ENCODE data around the gene GALNT2.

GALNT2 gene

DNA sequence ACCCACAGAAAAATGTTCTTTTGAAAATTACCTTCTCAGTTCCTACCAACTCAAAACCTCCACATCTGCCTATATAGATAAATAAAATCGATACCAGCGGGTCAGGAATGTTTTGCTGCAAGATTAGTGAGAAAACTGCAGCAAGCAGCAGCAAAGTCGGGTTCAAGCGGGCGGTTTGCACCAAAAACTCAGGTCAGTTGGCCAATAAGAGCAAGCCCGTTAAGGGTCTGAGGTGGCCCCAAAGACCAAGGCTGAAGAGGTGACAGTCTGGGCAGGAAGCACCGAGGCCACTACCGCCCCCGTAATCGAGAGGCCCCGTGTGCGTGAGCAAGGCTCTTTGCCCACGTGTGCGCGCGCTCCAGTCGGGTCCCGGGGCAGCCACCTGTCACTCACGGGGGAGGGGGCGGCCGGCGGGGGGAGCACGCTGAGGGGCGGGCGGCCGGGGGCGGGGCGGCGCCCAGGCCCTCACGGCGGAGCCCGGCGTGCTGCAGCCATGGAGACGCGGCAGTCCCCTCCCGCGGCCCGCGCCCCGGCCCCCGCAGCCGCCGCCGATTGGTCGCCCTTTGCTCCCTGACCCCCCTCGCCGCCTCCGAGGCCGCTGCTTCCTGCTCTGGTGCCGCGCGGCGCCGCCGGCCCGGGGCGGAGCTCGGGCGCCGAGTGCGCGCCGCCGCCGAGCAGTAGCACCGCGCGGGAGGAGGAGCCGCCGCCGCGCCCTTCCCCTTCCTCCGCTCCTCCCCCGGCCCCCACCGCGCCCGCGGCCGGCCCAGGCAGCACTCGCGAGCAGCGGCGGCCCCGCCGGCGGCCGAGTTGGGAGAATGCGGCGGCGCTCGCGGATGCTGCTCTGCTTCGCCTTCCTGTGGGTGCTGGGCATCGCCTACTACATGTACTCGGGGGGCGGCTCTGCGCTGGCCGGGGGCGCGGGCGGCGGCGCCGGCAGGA lies at the start of gene GALNT2:
Gene GALNT2 (plus strand): TSS at position 773 of the 939 bp plus-strand sequence. CDS start 43 bp downstream, at position 816.
- DNase-seq (ENCODE audit: low spot score) = peak; percentile 99
- TF ChIP-seq CTCF (IDR thresholded peaks at IDR 0.05; ENCODE audit: extremely low read depth, insufficient read depth, missing control alignments) = peak; percentile 9
- in situ Hi-C loops (cut with MboI; ENCODE audit: low pct_unique_long_range_greater_than_20kb, low sequenced_read_pairs, unreplicated experiment) = no loop called here

GRCh38 chr1:230020451-230020850 lies 46.6 kb upstream of the GALNT2 start:
- in situ Hi-C loops (cut with MboI; ENCODE audit: low pct_unique_long_range_greater_than_20kb, low sequenced_read_pairs, unreplicated experiment) = no loop called here
- no peak for DNase-seq (ENCODE audit: low spot score)
- TF ChIP-seq CTCF (IDR thresholded peaks at IDR 0.05; ENCODE audit: extremely low read depth, insufficient read depth, missing control alignments) = no peak

DNA sequence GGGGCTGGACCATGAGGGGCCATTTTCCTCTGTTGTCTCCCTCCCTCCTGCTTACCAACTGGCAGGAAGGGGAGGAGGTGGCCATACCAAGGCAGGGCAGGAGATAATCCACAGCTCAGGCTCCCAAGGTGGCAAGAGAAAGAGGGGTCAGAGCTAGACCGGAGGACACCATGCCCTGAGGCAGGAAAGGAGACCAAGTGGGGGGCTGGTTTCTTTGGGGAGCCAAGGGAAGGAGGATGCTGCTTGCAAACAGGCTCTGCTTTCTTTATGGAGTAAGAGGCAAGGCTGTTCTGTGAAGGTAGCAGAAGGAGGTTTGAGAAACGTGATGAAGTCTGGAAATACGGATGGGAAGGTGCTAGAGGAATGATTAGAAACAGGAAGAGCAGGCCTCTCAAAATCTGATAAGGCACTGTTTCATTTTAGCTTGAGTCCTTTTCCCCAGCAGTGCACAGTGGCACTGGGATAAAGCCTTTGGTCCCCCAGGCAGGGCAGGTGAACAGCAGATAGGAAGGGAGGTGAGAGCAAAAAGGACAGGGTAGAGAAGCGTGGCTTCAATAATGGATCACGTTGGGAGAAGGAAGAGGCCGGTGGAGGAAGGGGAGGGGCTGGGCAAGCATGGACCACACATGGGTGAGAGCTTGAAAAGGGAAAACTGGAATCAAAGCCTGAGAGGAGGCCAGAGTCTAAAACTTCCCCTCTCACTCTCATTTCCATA lies 44.2 kb upstream of the GALNT2 start:
- TF ChIP-seq CTCF (IDR thresholded peaks at IDR 0.05; ENCODE audit: extremely low read depth, insufficient read depth, missing control alignments) = no peak
- no peak for DNase-seq (ENCODE audit: low spot score)
- in situ Hi-C loops (cut with MboI; ENCODE audit: low pct_unique_long_range_greater_than_20kb, low sequenced_read_pairs, unreplicated experiment) = no loop called here

- in situ Hi-C loops (cut with MboI; ENCODE audit: low pct_unique_long_range_greater_than_20kb, low sequenced_read_pairs, unreplicated experiment) = no loop called here
- TF ChIP-seq CTCF (IDR thresholded peaks at IDR 0.05; ENCODE audit: extremely low read depth, insufficient read depth, missing control alignments) = no peak
- DNase-seq (ENCODE audit: low spot score) = no peak
These were observed 41.4 kb upstream of the GALNT2 start for GRCh38 chr1:230025686-230026085.

DNA sequence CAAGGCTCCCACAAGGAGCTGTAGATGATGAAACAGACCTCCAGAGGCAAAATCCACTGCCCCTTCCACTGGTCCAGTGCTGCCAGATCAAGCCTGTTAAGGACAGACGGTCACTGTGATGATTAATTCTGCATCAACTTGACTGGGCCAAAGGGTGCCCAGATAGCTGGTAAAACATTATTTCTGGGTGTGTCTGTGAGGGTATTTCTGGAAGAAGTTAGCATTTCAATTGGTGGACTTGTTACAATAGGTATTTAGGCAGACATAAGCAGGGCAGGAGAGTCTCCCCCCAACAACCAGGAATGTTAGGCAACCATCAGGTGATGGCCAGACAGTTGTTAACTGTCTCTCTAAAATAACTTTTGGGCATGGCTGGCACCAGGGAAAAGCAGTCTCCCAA lies 40.9 kb upstream of the GALNT2 start:
- no peak for TF ChIP-seq CTCF (IDR thresholded peaks at IDR 0.05; ENCODE audit: extremely low read depth, insufficient read depth, missing control alignments)
- DNase-seq (ENCODE audit: low spot score) = no peak
- in situ Hi-C loops (cut with MboI; ENCODE audit: low pct_unique_long_range_greater_than_20kb, low sequenced_read_pairs, unreplicated experiment) = no loop called here

GRCh38 chr1:230026572-230026971 lies 40.5 kb upstream of the GALNT2 start:
- no peak for DNase-seq (ENCODE audit: low spot score)
- no peak for TF ChIP-seq CTCF (IDR thresholded peaks at IDR 0.05; ENCODE audit: extremely low read depth, insufficient read depth, missing control alignments)
- in situ Hi-C loops (cut with MboI; ENCODE audit: low pct_unique_long_range_greater_than_20kb, low sequenced_read_pairs, unreplicated experiment) = no loop called here
